HG03521 (cell line): ENCODE measurements around the gene CKLF.

Source experiments
- ATAC-seq: cut with Tn5 transposase; IDR thresholded peaks from one replicate; pipeline ENCODE4 v1.9.1; 2021; ENCODE audit warnings: mild to moderate bottlenecking, moderate library complexity; ENCODE audit not compliant: unreplicated experiment

CKLF gene

DNA sequence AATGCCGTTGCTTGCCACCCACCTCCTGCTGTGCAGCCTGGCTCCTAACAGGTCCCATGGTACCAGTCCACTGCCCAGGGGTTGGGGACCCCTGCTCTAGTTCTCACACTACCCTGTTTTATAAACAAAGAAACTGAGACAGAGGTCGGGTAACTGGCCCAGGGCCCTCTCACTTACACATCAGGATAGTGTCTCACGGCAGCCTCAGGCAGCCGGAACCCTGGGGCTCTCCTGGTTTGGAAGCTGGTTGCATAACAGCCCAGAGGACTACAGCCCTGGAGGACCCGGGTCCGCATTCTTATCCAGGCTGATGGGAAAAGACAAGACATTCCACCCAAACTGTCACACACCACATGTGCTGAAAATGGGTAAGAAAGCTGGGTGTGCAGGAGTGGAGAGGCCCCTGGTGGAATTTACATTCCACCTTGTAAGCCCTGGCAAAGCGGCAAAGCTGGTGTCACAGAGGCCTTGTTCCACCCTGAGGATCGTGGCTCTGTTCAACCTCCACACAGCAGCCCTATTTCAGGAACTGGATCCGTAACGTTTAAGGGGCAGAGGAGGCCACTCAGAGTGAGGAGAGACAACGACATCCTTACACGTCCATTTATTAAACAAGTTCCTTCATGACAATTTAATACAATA is 61.9 kb downstream of the CKLF start:
- ATAC-seq: no peak
